Dermis lymphatic vessel endothelial cell (primary cell): ENCODE data around the gene PLEKHA8. TPM values are rescaled to one million over a fixed set of nuclear protein-coding genes. Genes with fewer than 3 reads are reported as not detected.

ENCODE experiments used
- total RNA-seq: library from RNA; depleted of rRNA; stranded (reverse); fragments of >200 nt; gene quantifications from 2 replicates; pipeline ENCODE4 v1.2.1, GENCODE V29; 2014

Gene PLEKHA8, protein sequence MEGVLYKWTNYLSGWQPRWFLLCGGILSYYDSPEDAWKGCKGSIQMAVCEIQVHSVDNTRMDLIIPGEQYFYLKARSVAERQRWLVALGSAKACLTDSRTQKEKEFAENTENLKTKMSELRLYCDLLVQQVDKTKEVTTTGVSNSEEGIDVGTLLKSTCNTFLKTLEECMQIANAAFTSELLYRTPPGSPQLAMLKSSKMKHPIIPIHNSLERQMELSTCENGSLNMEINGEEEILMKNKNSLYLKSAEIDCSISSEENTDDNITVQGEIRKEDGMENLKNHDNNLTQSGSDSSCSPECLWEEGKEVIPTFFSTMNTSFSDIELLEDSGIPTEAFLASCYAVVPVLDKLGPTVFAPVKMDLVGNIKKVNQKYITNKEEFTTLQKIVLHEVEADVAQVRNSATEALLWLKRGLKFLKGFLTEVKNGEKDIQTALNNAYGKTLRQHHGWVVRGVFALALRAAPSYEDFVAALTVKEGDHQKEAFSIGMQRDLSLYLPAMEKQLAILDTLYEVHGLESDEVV
- total RNA-seq = 12.6 and 16.2 TPM in 2 replicates

DNA sequence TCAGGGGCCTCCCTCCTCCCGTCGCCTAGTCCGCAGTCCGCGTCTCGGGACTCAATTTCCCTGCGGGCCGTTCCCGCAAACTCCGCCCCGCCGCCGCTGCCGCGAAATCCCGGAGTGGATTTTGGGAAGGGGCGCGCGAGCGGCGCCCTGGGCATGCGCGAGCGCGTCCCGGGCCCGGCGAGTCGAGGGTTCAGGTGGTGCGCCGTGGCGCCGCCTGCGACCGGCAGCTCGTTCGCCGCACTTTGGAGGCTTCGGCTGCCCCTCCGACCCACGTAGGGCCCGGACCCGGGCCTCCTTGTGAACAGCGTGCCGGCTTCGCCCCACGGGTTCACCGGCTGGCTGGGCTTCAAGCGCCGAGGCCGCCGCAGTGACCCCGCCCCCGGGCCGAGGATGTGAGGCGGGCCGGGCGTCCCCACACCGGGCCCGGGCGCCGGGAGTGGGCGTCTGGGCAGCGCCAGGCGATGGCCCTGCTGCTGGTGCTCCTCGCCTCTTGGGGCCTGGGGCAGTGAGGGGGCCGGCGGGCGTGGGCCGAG lies at the start of gene PLEKHA8:
TSS of gene PLEKHA8 (plus strand) at position 197 of the 533 bp plus-strand sequence. CDS start 351 bp downstream, outside the sequence.

DNA sequence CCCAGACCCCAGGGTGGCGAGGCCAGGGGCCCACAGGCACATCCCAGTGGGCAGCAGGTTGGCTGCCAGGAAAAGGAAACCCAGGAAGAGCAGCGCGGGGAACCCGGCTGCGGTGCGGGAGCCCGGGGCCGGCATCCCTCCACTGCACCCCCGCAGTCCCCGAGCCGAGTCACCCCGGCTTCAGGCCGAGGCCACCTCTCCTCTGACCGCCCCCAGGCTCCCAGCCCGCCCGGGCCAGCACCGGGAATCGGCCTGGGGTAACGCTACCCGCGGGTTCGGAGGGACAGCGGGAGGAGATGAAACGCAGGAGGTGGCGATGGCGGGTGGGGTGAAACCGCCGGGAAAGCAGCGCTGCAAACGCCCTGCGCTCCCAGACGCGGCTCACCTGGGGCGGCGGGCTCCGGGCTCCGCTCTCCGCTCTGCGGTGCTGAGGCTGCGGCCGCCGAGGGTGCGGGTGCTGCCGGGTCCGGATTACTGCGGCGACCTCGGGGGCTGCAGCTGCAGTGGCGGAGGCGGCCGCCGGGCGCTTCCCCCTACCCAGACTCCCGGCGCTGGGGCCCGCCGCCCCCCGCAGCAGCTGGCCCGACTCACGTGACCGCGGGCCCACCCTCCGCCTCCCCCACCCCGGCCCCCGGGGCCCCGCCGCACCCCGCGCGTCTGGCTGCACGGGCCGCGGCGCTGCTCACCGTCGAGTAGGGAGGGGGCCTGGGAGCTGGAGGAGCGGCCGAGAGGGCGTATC lies 38.8 kb upstream of the PLEKHA8 start, which contains the start of gene SCRN1:
TSS of gene SCRN1 (minus strand) at position 545 of the 739 bp plus-strand sequence. CDS start 20,734 bp downstream, outside the sequence.

DNA sequence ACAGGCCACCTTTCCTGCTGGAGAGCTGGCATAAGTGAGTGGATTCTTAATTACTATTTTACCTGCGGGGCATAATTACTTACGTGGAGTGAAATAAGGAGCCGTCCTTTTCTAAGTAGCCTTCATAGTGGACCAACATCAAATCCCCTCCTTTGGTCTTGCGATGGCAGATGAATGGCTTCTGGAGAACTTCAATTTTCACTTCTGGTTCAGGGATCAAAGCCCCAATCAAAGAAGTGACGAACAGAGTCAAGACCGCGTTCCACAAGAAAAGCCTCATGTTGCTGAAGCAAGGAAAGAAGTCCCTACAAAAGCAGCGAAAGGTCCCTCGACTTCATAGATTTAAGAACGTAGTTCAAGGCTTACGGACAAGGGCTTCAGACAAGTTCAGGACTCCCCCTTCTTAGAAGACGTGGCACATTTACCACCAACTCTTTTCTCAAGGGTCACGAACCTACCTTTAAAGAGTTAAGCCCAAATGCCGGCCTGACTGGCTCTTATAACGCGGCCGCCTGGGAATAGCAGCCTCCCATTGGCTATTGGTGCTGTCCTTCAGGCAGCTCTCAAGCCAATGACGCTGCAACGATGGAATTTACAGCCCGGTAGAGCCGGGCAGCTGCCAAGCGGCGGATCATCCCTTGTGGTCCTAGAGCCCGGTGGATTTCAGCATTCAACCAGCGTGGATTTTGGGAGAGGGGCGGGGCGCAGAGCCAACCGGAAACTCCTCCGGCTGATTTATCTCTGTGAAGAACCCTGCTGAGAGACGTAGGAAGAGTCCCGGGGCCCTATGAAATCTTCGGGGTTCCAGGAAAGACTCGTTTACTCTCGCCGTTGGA lies 1.8 kb upstream of the PLEKHA8 start, which contains the start of gene FKBP14:
TSS of gene FKBP14 (minus strand) at position 474 of the 836 bp plus-strand sequence. CDS start at position 280, 194 bp downstream.

DNA sequence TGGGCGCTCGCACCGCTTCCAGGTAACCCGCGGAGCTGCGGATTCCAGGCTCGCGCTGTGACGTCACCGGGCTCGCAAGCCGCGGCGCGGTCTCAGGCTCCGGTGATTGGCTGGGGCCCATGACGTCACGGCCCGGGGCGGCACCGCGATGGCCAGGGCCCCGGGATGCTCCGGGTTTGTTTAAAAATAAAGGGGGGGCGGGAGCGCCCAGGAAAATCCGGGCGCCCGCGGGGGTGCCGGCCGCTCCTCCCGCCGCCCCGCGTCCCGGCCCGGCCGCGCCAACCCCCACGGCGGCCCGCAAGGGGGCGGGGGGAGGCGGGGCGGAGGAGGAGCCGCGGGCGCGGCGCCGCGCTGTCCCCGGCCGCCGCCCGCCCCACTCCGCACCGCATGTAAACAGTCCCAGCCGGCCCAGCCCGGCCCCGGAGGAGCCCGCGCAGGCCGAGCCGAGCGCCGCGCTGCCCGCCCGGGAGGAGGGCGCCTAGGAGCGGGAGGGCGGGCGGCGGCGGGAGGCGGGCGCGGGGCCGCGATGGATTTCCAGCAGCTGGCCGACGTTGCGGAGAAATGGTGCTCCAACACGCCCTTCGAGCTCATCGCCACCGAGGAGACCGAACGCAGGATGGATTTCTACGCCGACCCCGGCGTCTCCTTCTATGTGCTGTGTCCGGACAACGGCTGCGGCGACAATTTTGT lies 106.5 kb downstream of the PLEKHA8 start, which contains the start of gene MTURN:
TSS of gene MTURN (plus strand) at position 376 of the 690 bp plus-strand sequence. CDS start at position 527, 151 bp downstream.

Other genes with a start within 250 kb of the PLEKHA8 start
- gene WIPF3, start 221.9 kb upstream of the PLEKHA8 start, total RNA-seq = not detected in 2 replicates
- gene SCRN1, start 38.6 kb upstream of the PLEKHA8 start, total RNA-seq = 67.4 and 85.3 TPM in 2 replicates
- gene FKBP14, start 1.7 kb upstream of the PLEKHA8 start, total RNA-seq = 9.4 and 10.6 TPM in 2 replicates
- 18.1 and 33.5 TPM in 2 replicates for gene MTURN, start 106.6 kb downstream of the PLEKHA8 start, total RNA-seq